Stimulated activated CD4-positive, alpha-beta T cell treated with anti-CD3 and anti-CD28 coated beads, TNF-alpha, amount 100 ng/mL, for 4 hours (primary cell): ENCODE measurements around the gene GALNT11.
"Not testable (repeated sequence)": the region's sequence is repeated elsewhere in the genome, so short reads cannot be mapped to it uniquely, and the experiment has no call there.

Experiments
- DNase-seq, 3 experiments: peaks; one replicate each; pipeline ENCODE4 v3.0.0-alpha.2; 2020; ENCODE audit warnings: low read depth in 3 of 3

Gene GALNT11

GRCh38 chr7:152025077-152025936, at the start of gene GALNT11:
Gene GALNT11 (plus strand): TSS chr7:152025674. CDS start chr7:152094228, 68,554 bp downstream.
- DNase-seq, result peak; percentile 77 to 82 (median 78)

DNA sequence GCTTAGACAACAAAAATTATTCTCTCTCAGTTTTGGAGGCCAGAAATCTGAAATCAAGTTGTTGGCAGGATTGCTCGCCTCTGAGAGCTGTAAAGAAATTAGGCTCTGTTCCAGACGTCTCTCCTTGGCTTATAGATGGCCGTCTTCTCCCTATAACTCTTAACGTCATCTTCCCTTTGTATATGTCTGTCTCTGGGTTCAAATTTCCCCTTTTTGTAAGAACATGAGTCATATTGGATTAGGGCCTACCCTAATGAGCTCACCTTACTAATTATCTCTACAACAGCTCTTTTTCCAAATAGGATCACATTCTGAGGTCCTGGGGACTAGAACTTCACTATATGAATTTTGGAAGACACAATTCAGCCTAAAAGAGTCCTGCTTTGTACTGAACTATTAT, 46.9 kb upstream of the GALNT11 start:
- no peak for DNase-seq

DNA sequence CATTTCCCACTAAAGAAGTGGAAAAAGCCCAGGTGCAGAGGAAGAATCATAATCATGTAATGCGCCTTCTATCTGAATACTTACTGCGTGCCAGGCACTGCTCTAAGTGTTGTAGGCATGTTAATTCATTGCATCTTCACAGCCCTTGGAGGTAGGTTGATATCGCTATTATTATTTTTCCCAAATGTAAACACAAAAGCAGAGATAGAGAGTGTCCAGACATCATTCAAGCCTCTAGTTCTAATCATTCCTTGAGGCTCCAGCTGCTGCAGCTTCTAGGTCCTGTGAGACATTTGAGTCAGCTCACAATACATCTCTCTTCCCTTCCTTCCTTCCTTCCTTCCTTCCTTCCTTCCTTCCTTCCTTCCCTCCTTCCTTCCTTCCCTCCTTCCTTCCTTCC, 44.3 kb upstream of the GALNT11 start:
- DNase-seq, result no peak

- no peak for DNase-seq
These were observed 42.7 kb upstream of the GALNT11 start for GRCh38 chr7:151982806-151983205.

DNA sequence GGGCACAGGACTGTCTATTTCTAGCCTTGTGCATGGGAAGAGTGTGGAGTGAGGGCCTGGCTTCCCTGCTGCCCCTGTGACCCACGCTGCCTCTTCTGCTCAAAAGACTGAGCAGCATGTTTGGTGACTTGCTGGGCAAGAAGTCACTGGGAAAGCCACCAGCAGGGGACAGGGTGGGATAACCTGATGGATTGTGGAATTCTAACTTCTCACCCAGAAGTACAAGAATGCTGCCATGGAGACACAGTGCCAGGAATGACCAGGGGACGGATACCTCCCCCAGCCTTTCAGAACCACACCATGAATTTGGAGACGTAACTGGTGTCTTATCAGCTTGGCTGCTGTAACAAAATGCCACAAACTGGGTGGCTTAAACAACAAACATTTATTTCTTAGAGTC, 40.9 kb upstream of the GALNT11 start:
- DNase-seq, result no peak

DNA sequence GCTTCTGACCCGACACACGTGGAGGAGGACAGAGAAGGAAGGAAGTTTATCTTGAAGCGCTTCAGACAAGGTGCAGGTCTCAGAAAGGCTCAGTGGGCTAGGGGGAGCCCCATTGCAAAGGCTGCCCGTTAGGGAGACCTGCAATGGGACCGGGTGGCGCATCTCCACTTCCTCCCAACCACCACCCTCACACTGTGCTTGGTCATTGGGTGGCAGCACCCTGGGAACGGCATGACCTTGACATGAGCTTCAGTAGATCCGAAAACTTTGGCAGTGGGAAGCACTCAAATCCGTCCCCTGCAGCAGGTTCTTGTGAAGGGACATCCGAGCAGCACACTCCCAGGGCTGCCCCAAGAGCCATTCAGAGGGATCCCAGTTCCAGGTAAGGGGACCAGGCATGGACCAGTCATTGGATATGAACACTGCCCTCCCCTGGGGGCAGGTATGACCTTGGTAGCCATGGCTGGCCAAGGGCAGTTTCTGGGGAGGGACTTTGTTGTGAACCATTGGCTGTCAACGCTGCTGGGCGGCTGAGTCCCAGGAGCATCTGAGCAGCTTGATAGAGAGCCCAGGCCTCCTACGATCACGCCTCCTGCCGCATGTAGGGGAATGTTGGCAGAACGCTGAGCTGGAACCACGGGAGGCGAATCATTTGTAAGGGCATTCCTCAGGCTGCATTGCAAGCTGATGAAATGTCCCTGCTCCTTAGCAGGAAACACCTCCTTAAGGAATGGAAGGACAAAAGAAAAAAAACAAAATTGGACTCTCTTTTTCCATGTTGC, 37.5 kb upstream of the GALNT11 start:
- no peak for DNase-seq

DNA sequence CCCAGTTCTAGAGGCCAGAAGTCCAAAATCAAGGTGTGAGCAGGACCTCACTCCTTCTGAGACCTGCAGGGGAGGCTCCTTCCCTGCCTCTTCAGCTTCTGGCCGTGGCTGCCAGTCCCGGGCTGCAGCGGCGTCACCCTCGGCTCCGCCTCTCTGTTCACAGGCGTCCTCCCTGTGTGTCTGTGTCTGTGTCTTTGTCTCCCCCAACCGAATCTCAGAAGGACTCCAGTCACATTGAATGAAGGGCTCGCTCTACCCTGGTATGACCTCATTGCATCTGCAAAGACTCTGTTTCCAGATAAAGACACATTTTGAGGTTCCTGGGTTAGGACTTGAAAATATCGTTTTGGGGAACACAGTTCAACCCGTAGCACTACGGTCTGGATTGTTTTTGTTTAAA, 33.1 kb upstream of the GALNT11 start:
- DNase-seq, result no peak

GRCh38 chr7:151993977-151994676, 31.3 kb upstream of the GALNT11 start:
- no peak for DNase-seq

DNA sequence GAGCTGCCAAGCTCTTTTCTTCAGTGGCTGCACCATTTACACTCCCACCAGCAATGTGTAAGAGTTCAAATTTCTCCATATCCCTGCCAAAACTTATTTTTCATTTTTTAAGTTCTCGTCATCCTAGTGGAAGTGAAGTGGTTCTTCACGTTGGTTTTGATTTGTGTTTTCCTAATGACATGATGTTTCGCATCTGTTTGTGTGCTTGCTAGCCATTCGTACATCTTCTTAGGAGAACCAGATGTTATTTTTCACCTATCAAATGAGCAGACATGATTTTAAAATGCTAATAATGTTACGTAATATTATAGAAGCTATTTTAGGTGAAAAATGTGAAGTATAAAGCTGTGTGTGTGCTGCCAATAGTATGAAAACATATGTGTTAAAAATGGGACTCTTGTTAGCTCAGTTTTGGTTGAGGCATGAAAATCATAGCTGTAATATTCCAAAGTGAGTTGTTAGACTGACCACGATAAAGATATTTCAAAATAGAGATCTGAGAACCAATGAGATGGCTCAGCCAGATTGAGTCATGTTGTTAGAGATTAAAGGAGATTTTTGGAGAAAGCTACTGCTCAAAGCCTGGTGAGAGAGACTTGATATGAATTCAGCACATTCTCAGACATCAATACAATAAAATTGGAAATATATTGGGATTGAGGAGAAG, 25.9 kb upstream of the GALNT11 start:
- no peak for DNase-seq

- DNase-seq, result no peak
These were observed 25.3 kb upstream of the GALNT11 start for GRCh38 chr7:152000191-152000590.

GRCh38 chr7:152006336-152006735, 19.1 kb upstream of the GALNT11 start:
- DNase-seq, result no peak

DNA sequence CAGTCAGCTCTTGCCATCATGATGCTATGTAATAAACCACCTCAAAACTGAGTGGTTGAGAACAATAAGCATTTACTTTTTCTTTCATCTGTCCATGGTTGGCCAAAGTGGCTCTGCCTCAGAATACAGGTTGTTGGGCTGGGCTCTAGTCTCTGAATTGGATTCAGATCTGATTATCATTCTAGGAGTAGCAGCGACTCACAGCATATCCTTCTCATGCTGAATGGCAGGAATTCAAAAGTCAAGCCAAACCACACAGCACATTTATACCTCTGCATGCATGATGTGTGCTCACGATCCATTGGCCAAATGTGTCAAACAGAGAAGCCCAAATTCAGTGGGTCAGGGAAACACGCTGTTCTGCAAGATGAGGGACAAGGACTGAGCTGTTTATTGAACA, 13.6 kb upstream of the GALNT11 start:
- no peak for DNase-seq

GRCh38 chr7:152013230-152013629, 12.2 kb upstream of the GALNT11 start:
- no peak for DNase-seq

GRCh38 chr7:152013974-152014373, 11.5 kb upstream of the GALNT11 start:
- no peak for DNase-seq

DNA sequence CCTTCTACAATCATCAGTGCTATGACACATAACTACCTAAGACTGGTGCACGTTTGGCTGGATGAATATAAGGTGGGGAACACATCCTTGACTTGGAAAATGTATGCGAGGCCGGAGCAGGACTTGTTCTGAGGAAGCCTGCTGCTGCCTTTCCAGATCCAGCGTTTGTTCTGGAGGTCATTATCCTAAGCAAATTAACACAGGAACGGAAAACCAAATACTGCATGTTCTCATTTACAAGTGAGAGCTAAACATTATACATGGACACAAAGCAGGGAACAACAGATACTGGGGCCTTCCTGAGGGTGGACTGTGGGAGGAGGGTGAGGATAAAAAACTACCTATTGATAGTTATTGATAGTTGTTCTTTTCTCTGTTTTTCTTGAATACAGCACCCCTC, 10.8 kb upstream of the GALNT11 start:
- no peak for DNase-seq

DNA sequence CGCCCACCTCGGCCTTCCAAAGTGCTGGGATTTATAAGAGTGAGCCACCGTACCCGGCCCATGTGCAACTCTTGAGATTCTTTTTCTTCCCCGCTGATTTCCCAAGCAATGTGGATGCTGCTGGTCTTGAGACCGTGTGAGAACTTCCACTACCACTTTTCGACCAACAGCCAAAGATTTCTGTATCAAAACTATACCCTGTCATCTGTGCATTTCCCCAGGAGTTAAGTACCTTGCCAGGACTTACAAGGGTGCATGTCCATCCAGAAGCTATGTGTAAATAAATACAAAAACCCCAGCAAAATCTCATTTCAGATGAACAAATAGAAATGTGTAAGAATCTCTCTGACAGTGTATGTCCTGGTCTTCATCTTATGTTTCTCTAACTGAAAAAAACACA, 9.9 kb upstream of the GALNT11 start:
- no peak for DNase-seq

DNA sequence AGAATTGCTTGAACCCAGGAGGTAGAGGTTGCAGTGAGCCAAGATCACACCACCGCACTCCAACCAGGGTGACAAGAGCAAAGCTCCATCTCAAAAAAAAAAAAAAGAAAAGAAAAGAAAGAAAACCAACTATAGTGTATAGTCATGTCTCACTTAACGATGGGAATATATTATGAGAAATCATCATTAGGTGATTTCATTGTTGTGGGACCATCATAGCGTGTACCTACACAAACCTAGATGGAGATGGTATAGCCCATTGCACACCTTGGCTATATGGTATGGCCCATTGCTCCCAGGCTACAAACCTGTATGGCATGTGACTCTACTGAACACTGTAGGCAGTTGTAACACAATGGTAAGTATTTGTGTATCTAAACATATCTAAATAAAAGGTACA, 8.5 kb upstream of the GALNT11 start:
- DNase-seq, result no peak

DNA sequence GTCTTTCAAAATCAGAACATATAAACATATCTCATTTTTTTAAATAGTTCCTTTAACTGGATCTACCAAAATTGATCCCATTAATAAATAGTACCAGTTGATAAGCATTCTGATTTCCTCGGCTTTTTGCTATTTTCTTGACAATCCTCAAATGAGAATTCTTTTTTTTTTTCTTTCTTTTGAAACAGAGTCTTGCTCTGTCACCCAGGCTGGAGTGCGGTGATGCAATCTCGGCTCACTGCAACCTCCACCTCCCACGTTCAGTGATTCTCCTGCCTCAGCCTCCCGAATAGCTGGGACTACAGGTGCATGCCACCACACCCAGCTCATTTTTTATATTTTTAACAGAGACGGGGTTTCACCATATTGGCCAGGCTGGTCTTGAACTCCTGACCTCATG, 7.8 kb upstream of the GALNT11 start:
- not testable (repeated sequence) for DNase-seq

GRCh38 chr7:152021740-152022139, 3.7 kb upstream of the GALNT11 start:
- DNase-seq, result not testable (repeated sequence)

DNA sequence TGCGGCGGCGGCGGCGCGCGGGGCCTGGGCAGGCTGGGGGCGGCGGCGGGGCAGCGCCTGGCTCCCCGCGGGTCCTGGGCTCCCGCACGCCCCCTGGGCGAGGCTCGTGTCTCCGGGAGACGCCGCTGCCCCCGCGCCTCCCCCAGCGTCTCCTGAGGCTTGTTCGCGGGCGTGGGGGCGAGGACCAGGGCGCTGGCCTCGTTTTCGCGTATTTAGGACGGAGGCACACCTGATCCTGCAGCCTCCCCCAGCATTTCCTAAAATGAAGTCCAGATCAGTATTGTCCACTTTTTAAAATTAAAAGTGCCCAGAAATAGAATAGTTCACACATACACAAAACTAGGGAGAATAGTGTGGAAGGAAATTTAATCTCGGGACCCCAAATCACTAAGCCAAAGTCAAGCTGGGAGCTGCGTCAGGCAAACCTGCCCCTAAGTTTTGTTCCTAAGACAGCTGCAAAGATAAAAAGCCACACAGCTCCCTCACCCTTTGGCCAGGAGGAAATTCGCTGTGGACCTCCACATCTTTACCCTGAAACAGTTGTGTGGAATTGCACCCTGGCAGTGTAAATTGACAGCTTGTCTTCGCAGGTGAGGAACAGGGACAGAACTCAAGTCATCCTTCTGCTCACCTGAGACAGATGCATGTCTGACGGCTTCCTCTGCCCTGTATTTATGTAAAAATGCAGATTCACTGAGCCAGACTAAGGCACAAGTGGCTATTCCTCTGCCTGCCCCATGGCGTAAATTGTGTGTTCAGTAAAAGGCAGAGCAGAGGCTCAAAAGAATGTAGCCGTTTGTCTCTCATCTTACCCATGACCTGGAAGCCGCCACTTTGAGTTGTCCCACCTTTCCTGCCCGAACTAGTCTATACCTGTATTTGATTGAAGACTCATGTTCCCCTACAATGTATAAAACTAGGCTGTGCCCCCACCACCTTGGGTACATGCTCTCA, 740 bp downstream of the GALNT11 start:
- no peak for DNase-seq
